K562 (cell line): Measurements from ENCODE around the gene ASPG. TPM values are rescaled to one million over a fixed set of nuclear protein-coding genes. Genes with fewer than 3 reads are reported as not detected.

Experiments used
- ATAC-seq: fragments of 200-7000 bp; cut with Tn5 transposase; 3 replicates; pipeline ENCODE4 v1.9.1; 2020; ENCODE audit warnings: moderate library complexity
- BruUV-seq: library from RNA; stranded (reverse); fragments of 400-500 nt; replicated peaks from 2 replicates; lab custom pipeline; 2021; lab: Mats Ljungman, UMichigan
- CTCF ChIA-PET: fragments of 300-600 bp; formaldehyde crosslinking; extraction: SDS; loops from one replicate; lab custom pipeline; 2021; ENCODE audit warnings: low intra/inter-chr PET ratio; lab: Yijun Ruan, JAX
- POLR2A ChIA-PET: fragments of 300-600, 350-650 bp; sonication (Branson Sonifier 250); formaldehyde crosslinking; extraction: SDS; loops from one replicate; lab custom pipeline; 2021; ENCODE audit warnings: antibody characterized with exemption, inconsistent platforms; lab: Yijun Ruan, JAX
- DNase-seq, 4 experiments: peaks; one replicate each; pipeline versions ENCODE4 v3.0.0 to v3.0.0-alpha.2; 2011 to 2018; ENCODE audit warnings: low spot score in 3 of 4, mixed read lengths in 3 of 4; ENCODE audit errors: extremely low read depth in 1 of 4
- FAIRE-seq: peaks from 2 replicates; lab custom pipeline; 2011; peaks lifted over from hg19 to GRCh38; lab: Jason Lieb, UNC
- H2AFZ ChIP-seq: 2 replicates; pipeline ENCODE4 v1.6.0; 2011; ENCODE audit warnings: low read depth, low read length, control low read depth, inconsistent platforms
- H3K27ac ChIP-seq: fragments of 200-600 bp; 3 replicates; pipeline ENCODE4 v1.8.0; 2011; ENCODE audit warnings: low read depth, mild to moderate bottlenecking, control low read depth, inconsistent platforms, low read length, moderate library complexity, mixed read lengths; ENCODE audit errors: extremely low read depth
- H3K27me3 ChIP-seq, 2 experiments: fragments of 300-600 bp in 1 of 2; 2 replicates in 1 of 2; 3 replicates in 1 of 2; pipeline versions ENCODE4 v1.6.0 to v1.8.0; 2011; ENCODE audit warnings: inconsistent platforms in 2 of 2, low read length in 2 of 2, mild to moderate bottlenecking in 1 of 2, mixed read lengths in 1 of 2, moderate library complexity in 1 of 2; ENCODE audit not compliant: control insufficient read depth in 2 of 2, insufficient read depth in 2 of 2
- H3K36me3 ChIP-seq: fragments of 300-600 bp; 3 replicates; pipeline ENCODE4 v1.8.0; 2011; ENCODE audit warnings: mild to moderate bottlenecking, low read length, inconsistent platforms; ENCODE audit not compliant: control insufficient read depth, insufficient read depth
- H3K4me1 ChIP-seq, 2 experiments: fragments of 200-600 bp in 1 of 2; replicated peaks in 1 of 2; 2 replicates in 1 of 2; 3 replicates in 1 of 2; pipeline versions ENCODE4 v1.5.1 to v1.8.0; 2011; ENCODE audit warnings: inconsistent platforms in 2 of 2, low read length in 2 of 2, mild to moderate bottlenecking in 1 of 2, mixed read lengths in 1 of 2, moderate library complexity in 1 of 2; ENCODE audit not compliant: control insufficient read depth in 2 of 2, insufficient read depth in 2 of 2
- H3K4me2 ChIP-seq: 2 replicates; pipeline ENCODE4 v1.6.1; 2011; ENCODE audit warnings: low read length, control low read depth, inconsistent platforms, mixed read lengths; ENCODE audit not compliant: insufficient read depth
- H3K4me3 ChIP-seq: fragments of 200-600 bp; sonication (generic), shearing (Covaris generic); 2 replicates; pipeline ENCODE4 v1.5.1; 2016; ENCODE audit warnings: control low read depth, inconsistent platforms
- H3K79me2 ChIP-seq: fragments of 200-600 bp; 3 replicates; pipeline ENCODE4 v1.8.0; 2011; ENCODE audit warnings: low read length, inconsistent platforms; ENCODE audit not compliant: control insufficient read depth, insufficient read depth
- H3K9ac ChIP-seq, 2 experiments: 2 replicates each; pipeline versions ENCODE4 v1.6.0 to v1.6.1; 2011; ENCODE audit warnings: low read depth in 2 of 2, low read length in 2 of 2, control low read depth in 1 of 2, inconsistent platforms in 1 of 2, mild to moderate bottlenecking in 1 of 2, mixed read lengths in 1 of 2; ENCODE audit not compliant: insufficient read depth in 1 of 2
- H3K9me1 ChIP-seq: one replicate; pipeline ENCODE4 v1.6.0; 2011; ENCODE audit warnings: inconsistent platforms, mild to moderate bottlenecking, low read length, moderate library complexity; ENCODE audit not compliant: control insufficient read depth, insufficient read depth
- H3K9me3 ChIP-seq: replicated peaks from 2 replicates; pipeline ENCODE4 v1.5.1; 2011; ENCODE audit warnings: low read depth, low read length, inconsistent platforms; ENCODE audit not compliant: control insufficient read depth, insufficient read depth
- H4K20me1 ChIP-seq: replicated peaks from 2 replicates; pipeline ENCODE4 v1.6.1; 2011; ENCODE audit warnings: low read length, inconsistent platforms, mixed read lengths; ENCODE audit not compliant: control insufficient read depth, insufficient read depth
- CBX2 ChIP-seq: fragments of 200-600 bp; sonication (generic); IDR thresholded peaks from one replicate; pipeline ENCODE4 v1.6.1; 2012; ENCODE audit warnings: mild to moderate bottlenecking, low read length, inconsistent platforms; ENCODE audit not compliant: insufficient read depth, poor library complexity, severe bottlenecking
- FIP1L1 ChIP-seq: fragments of 200-400 bp; formaldehyde crosslinking; IDR thresholded peaks from 2 replicates; pipeline ENCODE4 v1.6.1; 2018; ENCODE audit warnings: mild to moderate bottlenecking, low read depth, low read length; ENCODE audit not compliant: poor library complexity, severe bottlenecking
- NFYB ChIP-seq: IDR thresholded peaks from 2 replicates; pipeline ENCODE4 v1.6.1; 2011; ENCODE audit warnings: mild to moderate bottlenecking, moderate library complexity; ENCODE audit not compliant: insufficient read length; ENCODE audit errors: extremely low read depth
- SREBF1 ChIP-seq: fragments of 150-350 bp; IDR thresholded peaks from 2 replicates; pipeline ENCODE4 v1.6.1; 2014; ENCODE audit warnings: antibody characterized with exemption, low read depth, low read length, borderline replicate concordance
- ZNF311 ChIP-seq: fragments of 250-450 bp; sonication (Bioruptor Pico); IDR thresholded peaks from 2 replicates; pipeline ENCODE4 v1.4.0; 2020; ENCODE audit warnings: mild to moderate bottlenecking, moderate library complexity
- WGBS: fragments of 100-300 bp; shearing (Covaris generic); methylation state at CpG from one replicate; pipeline ENCODE4 v1.1.6; 2016; ENCODE audit warnings: low coverage, mixed read lengths; ENCODE audit not compliant: insufficient coverage; ENCODE audit errors: missing lambda C conversion rate; 5-methylcytosine and 5-hydroxymethylcytosine counted together
- in situ Hi-C: fragments of 300-500 bp; cut with MboI; formaldehyde crosslinking; loops from 4 replicates; pipeline ENCODE4 v1.15.0; 2018; ENCODE audit warnings: inconsistent platforms, mixed read lengths
- intact Hi-C: fragments of 100-400 bp; cut with micrococcal nuclease; formaldehyde crosslinking; loops from 2 replicates; pipeline ENCODE4 v1.14.2; 2022
- polyA plus RNA-seq, 8 experiments: library from polyadenylated mRNA; depleted of rRNA in 4 of 8; stranded (reverse) in 5 of 8; unstranded in 3 of 8; fragments of >200 nt; fragmentation: Nextera tagmentation in 2 of 8; fragmentation: Illumina TruSeq in 1 of 8; extraction: Ambion mirVana in 2 of 8; extraction: Trizol in 1 of 8; gene quantifications; 2 replicates each; pipeline versions ENCODE4 v1.2.1 to v1.2.3, GENCODE V29; 2011 to 2014; ENCODE audit warnings: inconsistent platforms in 1 of 8, missing spikeins in 1 of 8
- total RNA-seq, 7 experiments: library from RNA; depleted of rRNA in 6 of 7; stranded (reverse); fragments of >200 nt in 6 of 7; fragmentation: Illumina TruSeq in 2 of 7; extraction: Trizol in 2 of 7; gene quantifications; 2 replicates each; pipeline versions ENCODE4 v1.2.1 to v1.2.3, GENCODE V29; 2011 to 2021; ENCODE audit warnings: low replicate concordance in 1 of 7
- TF ChIP-seq, protein P1 (sequence below): sonication (generic); formaldehyde crosslinking; IDR thresholded peaks from 2 replicates; pipeline ENCODE4 v1.8.0; 2023; ENCODE audit warnings: missing genetic modification reagents, mild to moderate bottlenecking, borderline replicate concordance

The ASPG gene
- total and polyA plus RNA-seq, 9 of the 15 experiments (the other 6 are each of a cell fraction or from before 2014, with no cell fraction given) = 0.18 TPM; not detected in 8

GRCh38 chr14:104147346-104148125 is 62.0 kb downstream of the ASPG start:
- DNase-seq = no peak
- no peaks in the 10 kb centered on the region for H3K9me3 ChIP-seq
- BruUV-seq = no TSS peak
- H3K4me2 ChIP-seq = no peak overlapping the region
- FAIRE-seq = no peak
- H4K20me1 ChIP-seq = no peaks in the 10 kb centered on the region
- TF ChIP-seq NFYB (no peak), SREBF1 (no peak)
- H3K9ac ChIP-seq = no peak overlapping the region
- intact Hi-C loops (no loop called here), in situ Hi-C loops (no loop called here)
- H3K27ac ChIP-seq = no peak overlapping the region
- ChIA-PET CTCF (no interaction called here), POLR2A (no interaction called here)
- WGBS = 1% methylated on average over 16 of the region's 28 CpGs
- H3K36me3 ChIP-seq = no peaks in the 10 kb centered on the region
- H3K4me3 ChIP-seq = no peak overlapping the region
- H3K27me3 ChIP-seq = peaks cover 0 to 34% of the 10 kb centered on the region in 2 experiments; a peak in 2 of 5 replicates
- no peaks in the 10 kb centered on the region for H3K79me2 ChIP-seq
- H2AFZ ChIP-seq = no peak overlapping the region
- no peaks in the 10 kb centered on the region for H3K9me1 ChIP-seq
- no peak for ATAC-seq
- peaks cover 0 to 16% of the 10 kb centered on the region in 2 experiments; a peak in 2 of 5 replicates for H3K4me1 ChIP-seq

DNA sequence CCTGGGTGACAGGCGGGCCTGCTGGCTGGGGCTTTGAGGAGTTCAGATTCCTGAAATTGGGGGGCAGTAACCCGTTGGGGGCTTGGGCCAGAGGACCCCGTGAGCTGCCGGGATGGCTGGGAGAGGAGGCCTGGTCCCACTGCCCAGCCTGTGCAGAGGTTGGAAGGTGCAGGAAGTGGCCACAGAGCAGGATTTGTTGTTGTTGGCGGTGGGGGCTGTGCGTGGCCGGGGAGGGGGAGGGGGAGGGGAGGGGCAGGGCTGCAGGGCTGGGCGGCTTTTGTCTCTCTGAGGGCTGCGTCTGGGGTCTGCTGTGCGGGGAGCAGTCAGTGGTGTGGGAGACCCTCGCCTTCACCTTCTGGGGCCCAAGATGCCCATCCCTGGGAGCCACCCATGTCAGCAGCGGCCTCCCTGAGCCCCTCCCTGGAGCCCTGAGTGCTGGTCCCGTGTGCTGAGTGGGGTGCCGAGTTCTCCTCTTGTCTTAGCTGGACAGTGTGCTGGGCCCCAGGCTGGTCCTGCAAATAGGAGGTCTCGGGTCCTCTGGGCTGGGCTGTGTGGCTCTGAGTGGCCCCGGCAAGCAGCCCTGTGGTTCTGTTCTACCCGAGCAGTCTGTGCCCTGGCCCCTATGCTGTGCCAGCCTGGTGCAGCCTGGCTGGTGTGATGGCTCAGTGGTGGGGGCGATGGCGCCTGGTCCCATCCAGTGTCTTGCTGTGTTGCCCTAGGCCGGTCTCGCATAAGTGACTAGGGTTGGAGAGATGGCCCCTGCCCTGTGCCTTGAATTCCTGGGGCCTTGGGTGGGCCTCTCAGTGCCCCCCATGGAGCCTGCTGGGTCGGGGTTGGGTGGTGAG is 63.2 kb downstream of the ASPG start:
- Histone ChIP-seq H3K9me1 (no peaks in the 10 kb centered on the region), H3K4me1 (peaks cover 0 to 16% of the 10 kb centered on the region in 2 experiments; a peak in 2 of 5 replicates), H3K9ac (no peak overlapping the region), H3K36me3 (no peaks in the 10 kb centered on the region), H3K27ac (no peak overlapping the region), H3K27me3 (peaks cover 0 to 34% of the 10 kb centered on the region in 2 experiments; a peak in 2 of 5 replicates), H3K4me2 (no peak overlapping the region), H3K4me3 (no peak overlapping the region), H3K9me3 (no peaks in the 10 kb centered on the region), H2AFZ (no peak overlapping the region), H3K79me2 (no peaks in the 10 kb centered on the region), H4K20me1 (no peaks in the 10 kb centered on the region)
- FAIRE-seq (no peak), ATAC-seq (no peak), DNase-seq (no peak)
- intact Hi-C loops (no loop called here), in situ Hi-C loops (no loop called here)
- BruUV-seq = no TSS peak
- POLR2A ChIA-PET = interaction anchor here (0.6 kb wide), 1 partner anchor 148 kb away, joined by 4 read pairs; no protein-coding TSS in a partner anchor
- CTCF ChIA-PET = no interaction called here
- 18% methylated on average over 10 of the region's 22 CpGs for WGBS
- TF ChIP-seq, protein P1, sequence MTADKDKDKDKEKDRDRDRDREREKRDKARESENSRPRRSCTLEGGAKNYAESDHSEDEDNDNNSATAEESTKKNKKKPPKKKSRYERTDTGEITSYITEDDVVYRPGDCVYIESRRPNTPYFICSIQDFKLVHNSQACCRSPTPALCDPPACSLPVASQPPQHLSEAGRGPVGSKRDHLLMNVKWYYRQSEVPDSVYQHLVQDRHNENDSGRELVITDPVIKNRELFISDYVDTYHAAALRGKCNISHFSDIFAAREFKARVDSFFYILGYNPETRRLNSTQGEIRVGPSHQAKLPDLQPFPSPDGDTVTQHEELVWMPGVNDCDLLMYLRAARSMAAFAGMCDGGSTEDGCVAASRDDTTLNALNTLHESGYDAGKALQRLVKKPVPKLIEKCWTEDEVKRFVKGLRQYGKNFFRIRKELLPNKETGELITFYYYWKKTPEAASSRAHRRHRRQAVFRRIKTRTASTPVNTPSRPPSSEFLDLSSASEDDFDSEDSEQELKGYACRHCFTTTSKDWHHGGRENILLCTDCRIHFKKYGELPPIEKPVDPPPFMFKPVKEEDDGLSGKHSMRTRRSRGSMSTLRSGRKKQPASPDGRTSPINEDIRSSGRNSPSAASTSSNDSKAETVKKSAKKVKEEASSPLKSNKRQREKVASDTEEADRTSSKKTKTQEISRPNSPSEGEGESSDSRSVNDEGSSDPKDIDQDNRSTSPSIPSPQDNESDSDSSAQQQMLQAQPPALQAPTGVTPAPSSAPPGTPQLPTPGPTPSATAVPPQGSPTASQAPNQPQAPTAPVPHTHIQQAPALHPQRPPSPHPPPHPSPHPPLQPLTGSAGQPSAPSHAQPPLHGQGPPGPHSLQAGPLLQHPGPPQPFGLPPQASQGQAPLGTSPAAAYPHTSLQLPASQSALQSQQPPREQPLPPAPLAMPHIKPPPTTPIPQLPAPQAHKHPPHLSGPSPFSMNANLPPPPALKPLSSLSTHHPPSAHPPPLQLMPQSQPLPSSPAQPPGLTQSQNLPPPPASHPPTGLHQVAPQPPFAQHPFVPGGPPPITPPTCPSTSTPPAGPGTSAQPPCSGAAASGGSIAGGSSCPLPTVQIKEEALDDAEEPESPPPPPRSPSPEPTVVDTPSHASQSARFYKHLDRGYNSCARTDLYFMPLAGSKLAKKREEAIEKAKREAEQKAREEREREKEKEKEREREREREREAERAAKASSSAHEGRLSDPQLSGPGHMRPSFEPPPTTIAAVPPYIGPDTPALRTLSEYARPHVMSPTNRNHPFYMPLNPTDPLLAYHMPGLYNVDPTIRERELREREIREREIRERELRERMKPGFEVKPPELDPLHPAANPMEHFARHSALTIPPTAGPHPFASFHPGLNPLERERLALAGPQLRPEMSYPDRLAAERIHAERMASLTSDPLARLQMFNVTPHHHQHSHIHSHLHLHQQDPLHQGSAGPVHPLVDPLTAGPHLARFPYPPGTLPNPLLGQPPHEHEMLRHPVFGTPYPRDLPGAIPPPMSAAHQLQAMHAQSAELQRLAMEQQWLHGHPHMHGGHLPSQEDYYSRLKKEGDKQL (CRISPR knock-in tag) = no peak
- TF ChIP-seq CBX2 = no peak
- TF ChIP-seq ZNF311 = no peak
- TF ChIP-seq FIP1L1 = no peak
